Smooth muscle cell (in vitro differentiated cells): Measurements from ENCODE around the gene SEZ6. TPM values are rescaled to one million over a fixed set of nuclear protein-coding genes. Genes with fewer than 3 reads are reported as not detected.

ENCODE experiments used
- DNase-seq: peaks from one replicate; lab custom pipeline; 2025; ENCODE audit not compliant: unreplicated experiment; lab: John Stamatoyannopoulos, UW
- H2AFZ ChIP-seq: fragments of 200-600 bp; sonication (generic); 2 replicates; pipeline ENCODE4 v1.6.0; 2016; ENCODE audit warnings: antibody characterized with exemption, low read depth, mild to moderate bottlenecking
- H3F3A ChIP-seq: fragments of 200-600 bp; sonication (generic); 2 replicates; pipeline ENCODE4 v1.6.0; 2017; ENCODE audit warnings: antibody characterized with exemption, low read depth
- H3K27ac ChIP-seq: fragments of 200-600 bp; sonication (generic); 2 replicates; pipeline ENCODE4 v1.5.1; 2016; ENCODE audit warnings: low read depth, mild to moderate bottlenecking
- H3K27me3 ChIP-seq: fragments of 200-600 bp; sonication (generic); 2 replicates; pipeline ENCODE4 v1.6.1; 2016; ENCODE audit warnings: low read depth, mild to moderate bottlenecking
- H3K36me3 ChIP-seq: fragments of 200-600 bp; sonication (generic); 2 replicates; pipeline ENCODE4 v1.5.1; 2016; ENCODE audit warnings: low read depth
- H3K4me1 ChIP-seq: fragments of 200-600 bp; sonication (generic); 2 replicates; pipeline ENCODE4 v1.5.1; 2016; ENCODE audit warnings: low read depth
- H3K4me2 ChIP-seq: fragments of 200-600 bp; sonication (generic); 2 replicates; pipeline ENCODE4 v1.6.0; 2016; ENCODE audit warnings: mild to moderate bottlenecking
- H3K4me3 ChIP-seq: fragments of 200-600 bp; sonication (generic); 2 replicates; pipeline ENCODE4 v1.5.1; 2016; ENCODE audit warnings: mild to moderate bottlenecking
- H3K79me2 ChIP-seq: fragments of 200-600 bp; sonication (generic); 2 replicates; pipeline ENCODE4 v1.6.0; 2016; ENCODE audit warnings: low read depth, mild to moderate bottlenecking
- H3K9ac ChIP-seq: fragments of 200-600 bp; sonication (generic); 2 replicates; pipeline ENCODE4 v1.6.0; 2016; ENCODE audit warnings: low read depth
- H3K9me3 ChIP-seq: fragments of 200-600 bp; sonication (generic); replicated peaks from 2 replicates; pipeline ENCODE4 v1.5.1; 2016; ENCODE audit warnings: low read depth
- H4K20me1 ChIP-seq: fragments of 200-600 bp; sonication (generic); 2 replicates; pipeline ENCODE4 v1.6.0; 2016; ENCODE audit warnings: low read depth
- CTCF ChIP-seq: fragments of 200-600 bp; sonication (generic); IDR thresholded peaks from 2 replicates; pipeline ENCODE4 v1.5.1; 2017; ENCODE audit warnings: borderline replicate concordance, mild to moderate bottlenecking, antibody characterized with exemption; ENCODE audit not compliant: insufficient read depth, poor library complexity, severe bottlenecking
- WGBS: methylation state at CpG from one replicate; pipeline ENCODE4 v1.1.7; 2016; ENCODE audit warnings: low lambda C conversion rate; 5-methylcytosine and 5-hydroxymethylcytosine counted together
- polyA plus RNA-seq: library from polyadenylated mRNA; unstranded; fragments of >200 nt; fragmentation: Nextera tagmentation; extraction: Ambion mirVana; gene quantifications from 2 replicates; pipeline ENCODE4 v1.2.1, GENCODE V29; 2016
- total RNA-seq: library from RNA; depleted of rRNA; stranded (reverse); fragments of >200 nt; gene quantifications from 2 replicates; pipeline ENCODE4 v1.2.3, GENCODE V29; 2014

Gene SEZ6
- total and polyA plus RNA-seq, 2 experiments from 2014 or later: not detected

- no peak for DNase-seq
- no peaks in the 10 kb centered on the region for H3K36me3 ChIP-seq
- H4K20me1 ChIP-seq: no peaks in the 10 kb centered on the region
- no peaks in the 10 kb centered on the region for H3F3A ChIP-seq
- peaks cover 7% of the 10 kb centered on the region for H3K4me1 ChIP-seq
- 85% methylated on average over 10 of the region's 10 CpGs for WGBS
- H3K4me3 ChIP-seq: no peak overlapping the region
- no peaks in the 10 kb centered on the region for H3K9me3 ChIP-seq
- H3K79me2 ChIP-seq: no peaks in the 10 kb centered on the region
- no peak overlapping the region for H3K27ac ChIP-seq
- no peak overlapping the region for H3K9ac ChIP-seq
- no peak for TF ChIP-seq CTCF
- no peak overlapping the region for H2AFZ ChIP-seq
- H3K4me2 ChIP-seq: no peak overlapping the region
- no peaks in the 10 kb centered on the region for H3K27me3 ChIP-seq
These were observed 33.4 kb downstream of the SEZ6 start for GRCh38 chr17:28972437-28972836.

- H4K20me1 ChIP-seq: no peaks in the 10 kb centered on the region
- no peaks in the 10 kb centered on the region for H3K27me3 ChIP-seq
- H3K9me3 ChIP-seq: no peaks in the 10 kb centered on the region
- H3K27ac ChIP-seq: no peak overlapping the region
- no peak overlapping the region for H3K4me3 ChIP-seq
- H3F3A ChIP-seq: no peaks in the 10 kb centered on the region
- H2AFZ ChIP-seq: no peak overlapping the region
- no peaks in the 10 kb centered on the region for H3K36me3 ChIP-seq
- no peaks in the 10 kb centered on the region for H3K79me2 ChIP-seq
- H3K4me1 ChIP-seq: peaks cover 7% of the 10 kb centered on the region
- TF ChIP-seq CTCF: no peak
- DNase-seq: no peak
- H3K9ac ChIP-seq: no peak overlapping the region
- 89% methylated on average over 6 of the region's 6 CpGs for WGBS
- H3K4me2 ChIP-seq: no peak overlapping the region
These were observed 35.0 kb downstream of the SEZ6 start for GRCh38 chr17:28970879-28971278.

- Histone ChIP-seq H3K27ac (no peak overlapping the region), H3K27me3 (no peaks in the 10 kb centered on the region), H4K20me1 (no peaks in the 10 kb centered on the region), H2AFZ (no peak overlapping the region), H3F3A (no peaks in the 10 kb centered on the region), H3K4me2 (no peak overlapping the region), H3K36me3 (no peaks in the 10 kb centered on the region), H3K9me3 (no peaks in the 10 kb centered on the region), H3K4me3 (no peak overlapping the region), H3K4me1 (peaks cover 7% of the 10 kb centered on the region), H3K79me2 (no peaks in the 10 kb centered on the region), H3K9ac (no peak overlapping the region)
- no peak for TF ChIP-seq CTCF
- no peak for DNase-seq
- WGBS: 79% methylated on average over 12 of the region's 12 CpGs
These were observed 36.0 kb downstream of the SEZ6 start for GRCh38 chr17:28969706-28970393.

GRCh38 chr17:28968914-28969295, 36.9 kb downstream of the SEZ6 start:
- Histone ChIP-seq H3K9ac (no peak overlapping the region), H2AFZ (no peak overlapping the region), H3K27me3 (peaks cover 2% of the 10 kb centered on the region), H3F3A (no peaks in the 10 kb centered on the region), H3K4me2 (no peak overlapping the region), H3K9me3 (no peaks in the 10 kb centered on the region), H3K4me3 (no peak overlapping the region), H3K27ac (no peak overlapping the region), H3K4me1 (peaks cover 7% of the 10 kb centered on the region), H4K20me1 (no peaks in the 10 kb centered on the region), H3K79me2 (no peaks in the 10 kb centered on the region), H3K36me3 (no peaks in the 10 kb centered on the region)
- no peak for DNase-seq
- WGBS: 55% methylated on average over 2 of the region's 2 CpGs
- no peak for TF ChIP-seq CTCF
